Spleen (tissue), 11 donors: ENCODE data around the gene C5. TPM values are rescaled to one million over a fixed set of nuclear protein-coding genes. Genes with fewer than 3 reads are reported as not detected.

Experiments used
- DNase-seq: peaks from one replicate; pipeline ENCODE4 v3.0.0-alpha.2; 2020
- H3K27ac ChIP-seq, 8 donors: fragments of 200-600 bp; sonication (generic) in 7 of 8; 1 replicate in 4 of 8; 2 replicates in 4 of 8; pipeline versions ENCODE4 v1.5.0 to v1.8.0; 2016 to 2021; ENCODE audit warnings: inconsistent platforms in 4 of 8, mild to moderate bottlenecking in 4 of 8, moderate library complexity in 1 of 8
- H3K27me3 ChIP-seq, 7 donors: fragments of 200-600 bp; sonication (generic) in 6 of 7; replicated peaks in 1 of 7; 1 replicate in 4 of 7; 2 replicates in 3 of 7; pipeline versions ENCODE4 v1.5.0 to v1.8.0; 2016 to 2021; ENCODE audit warnings: inconsistent platforms in 3 of 7, mild to moderate bottlenecking in 1 of 7
- H3K36me3 ChIP-seq, 6 donors: fragments of 200-600 bp; sonication (generic) in 5 of 6; 1 replicate in 4 of 6; 2 replicates in 2 of 6; pipeline versions ENCODE4 v1.5.0 to v1.8.0; 2016 to 2021; ENCODE audit warnings: inconsistent platforms in 2 of 6
- H3K4me1 ChIP-seq, 6 donors: fragments of 200-600 bp; sonication (generic) in 5 of 6; 1 replicate in 3 of 6; 2 replicates in 3 of 6; pipeline versions ENCODE4 v1.5.0 to v1.8.0; 2016 to 2021; ENCODE audit warnings: inconsistent platforms in 3 of 6
- H3K4me3 ChIP-seq, 8 donors: fragments of 200-600 bp; sonication (generic) in 7 of 8; 1 replicate in 4 of 8; 2 replicates in 4 of 8; pipeline versions ENCODE4 v1.5.0 to v1.8.0; 2016 to 2021; ENCODE audit warnings: inconsistent platforms in 4 of 8, mild to moderate bottlenecking in 4 of 8, moderate library complexity in 2 of 8
- H3K9me3 ChIP-seq, 8 donors: fragments of 200-600 bp; sonication (generic) in 7 of 8; 1 replicate in 4 of 8; 2 replicates in 4 of 8; pipeline versions ENCODE4 v1.5.0 to v1.8.0; 2016 to 2021; ENCODE audit warnings: inconsistent platforms in 4 of 8
- CTCF ChIP-seq, 11 experiments: fragments of 200-600 bp in 7 of 11; fragments of 450-650 bp in 4 of 11; sonication (generic) in 4 of 11; IDR thresholded peaks in 8 of 11; conservative IDR thresholded peaks in 3 of 11; 1 replicate in 7 of 11; 2 replicates in 4 of 11; pipeline versions ENCODE4 v1.4.0 to v1.8.0; 2016 to 2021; ENCODE audit warnings: antibody characterized with exemption in 11 of 11, inconsistent platforms in 4 of 11, mild to moderate bottlenecking in 1 of 11
- POLR2A ChIP-seq, 3 donors: fragments of 450-650 bp; IDR thresholded peaks; one replicate each; pipeline ENCODE4 v1.5.1; 2017; ENCODE audit warnings: antibody characterized with exemption in 3 of 3, mild to moderate bottlenecking in 1 of 3
- POLR2AphosphoS5 ChIP-seq, 3 donors: sonication (generic); formaldehyde crosslinking; IDR thresholded peaks; one replicate each; pipeline ENCODE4 v1.5.1; 2017; ENCODE audit warnings: antibody characterized with exemption in 3 of 3
- WGBS, 5 donors: extraction: QIAGEN DNeasy Blood & Tissue Kit in 3 of 5; methylation state at CpG; one replicate each; pipeline versions ENCODE4 v1.1.5 to v1.1.7; 2013 to 2018; 5-methylcytosine and 5-hydroxymethylcytosine counted together
- intact Hi-C: fragments of 100-400 bp; cut with DNase I; formaldehyde crosslinking; loops from one replicate; pipeline ENCODE4 v1.15.0; 2023; ENCODE audit warnings: low total_unique reads
- polyA plus RNA-seq, 3 donors: library from polyadenylated mRNA; stranded (reverse); fragments of 200-250 nt; gene quantifications; one replicate each; pipeline ENCODE4 v1.2.1, GENCODE V29; 2013
- total RNA-seq, 7 donors: library from RNA; depleted of rRNA in 3 of 7; stranded (reverse); fragments of >200 nt in 3 of 7; fragmentation: NEBNext Ultra II Directional in 4 of 7; extraction: Animal tissue kit (Norgen Biotek cat#: 25700) in 4 of 7; gene quantifications; one replicate each; pipeline versions ENCODE4 v1.1.0 to v1.2.1, GENCODE V29; 2016 to 2021
- donor health status: healthy with polysubstance abuse.
- donor health status: DM: no; HTN: no; CAD: no; lungs with moderate emphysema.
- donor health status: DM: no; HTN: no; CAD: no.
- donor health status: Bipolar disorder and iron deficiency.
- donor health status: healthy.
- donor health status: DM: no; HTN: no; CAD: no.
- donor health status: DM: yes; HTN: yes; CAD: no.

C5 gene
- total and polyA plus RNA-seq, 10 donors: 1.2 to 10.4 (median 2.9) TPM

DNA sequence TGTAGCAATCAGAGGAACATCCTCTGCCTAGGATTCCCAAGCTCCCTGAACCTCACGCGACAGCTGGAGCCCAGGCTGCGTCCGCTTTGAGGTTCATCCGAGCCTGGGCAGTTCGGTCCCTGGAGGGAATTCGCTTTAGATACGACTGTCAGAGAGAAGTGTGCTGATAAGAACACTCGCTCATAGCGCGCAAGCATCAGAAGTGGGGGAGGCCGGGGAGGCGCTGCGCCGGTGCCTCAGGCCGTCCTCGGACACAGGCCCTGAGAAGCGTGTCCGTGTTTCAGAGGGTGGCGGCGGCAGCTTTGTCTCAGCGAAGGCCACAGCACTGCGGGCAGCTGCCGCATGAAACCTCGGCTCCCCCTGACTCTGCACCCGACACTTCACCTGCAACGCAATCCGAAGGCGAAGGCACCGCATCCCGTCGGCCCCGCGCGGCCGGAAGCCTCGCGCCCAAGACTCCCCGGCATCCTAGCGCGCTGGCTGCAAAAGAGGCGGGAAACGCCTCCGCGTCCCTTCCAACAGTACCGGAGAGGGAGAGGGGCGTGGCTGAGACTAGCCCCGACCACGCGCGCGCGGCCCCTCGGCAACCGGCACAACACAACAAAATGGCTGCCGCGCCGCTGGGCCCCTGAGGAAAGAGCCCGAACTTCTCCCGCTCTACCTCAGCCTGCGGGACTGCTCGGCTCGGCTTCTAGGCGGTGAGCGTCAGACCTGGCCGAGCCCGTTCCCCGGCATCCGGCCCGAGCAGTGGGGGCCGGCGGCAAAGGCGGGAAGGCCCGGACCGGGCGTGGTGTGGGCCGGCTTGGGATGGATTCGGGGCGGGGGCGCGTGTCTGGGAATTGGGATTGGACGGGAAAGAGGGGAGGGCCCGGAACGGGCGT is 24.5 kb upstream of the C5 start, which contains the start of gene CNTRL:
Gene CNTRL (plus strand): TSS at position 586 of the 881 bp plus-strand sequence. CDS start 13,372 bp downstream, outside the sequence.
- H3K36me3 ChIP-seq: no peaks in the 10 kb centered on the region
- intact Hi-C loops: no loop called here
- no peak for TF ChIP-seq CTCF (IDR thresholded peaks at IDR 0.05 in 8 of 11, conservative IDR thresholded peaks at IDR 0.05 in 3 of 11)
- TF ChIP-seq POLR2AphosphoS5 (IDR thresholded peaks at IDR 0.05): peak; percentile 81 to 91 (median 88)
- peak; percentile 96 for DNase-seq
- H3K27ac ChIP-seq: peak within 1 kb of the TSS; percentile 85 to 94 (median 89)
- WGBS, 5 donors: 0 to 1% (median 1%) methylated on average over 70 to 85 of the region's 85 CpGs
- H3K4me1 ChIP-seq: peaks cover 21 to 83% (median 44%) of the 10 kb centered on the region in 6 donors
- H3K27me3 ChIP-seq: no peaks in the 10 kb centered on the region
- H3K9me3 ChIP-seq: no peaks in the 10 kb centered on the region
- peak within 1 kb of the TSS; percentile 75 to 100 (median 97) for H3K4me3 ChIP-seq

DNA sequence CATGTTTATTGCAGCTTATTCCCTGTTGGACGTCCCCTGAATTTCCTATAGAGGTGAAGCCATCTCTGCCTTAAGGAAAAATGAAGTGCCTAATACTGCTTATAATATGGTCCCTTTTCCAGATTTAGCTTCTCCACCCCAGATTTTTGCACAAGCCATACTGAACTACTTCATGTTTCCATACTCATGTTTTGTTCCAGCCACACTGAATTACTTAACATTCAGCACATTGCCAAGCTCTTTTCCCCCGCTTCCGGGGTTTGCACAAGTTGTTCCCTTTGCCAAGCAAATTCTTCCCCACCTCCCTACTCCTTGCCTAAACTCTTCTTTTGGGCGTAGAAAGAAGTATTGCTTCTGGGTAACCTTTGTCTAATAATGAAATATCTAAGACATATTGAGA is 23.0 kb upstream of the C5 start:
- Histone ChIP-seq H3K27ac (peak overlapping the region in 6 of 8 donors; percentile 23 to 94 (median 90)), H3K4me3 (peak overlapping the region in 2 of 8 donors; percentile 94 to 97), H3K9me3 (peaks cover 0 to 7% (median 1%) of the 10 kb centered on the region in 8 donors), H3K27me3 (no peaks in the 10 kb centered on the region), H3K4me1 (peaks cover 21 to 69% (median 44%) of the 10 kb centered on the region in 6 donors), H3K36me3 (no peaks in the 10 kb centered on the region)
- DNase-seq: no peak
- WGBS, 5 donors: 36 to 56% (median 45%) methylated on average over 4 of the region's 4 CpGs
- intact Hi-C loops: no loop called here
- TF ChIP-seq POLR2A (IDR thresholded peaks at IDR 0.05): no peak
- peak in 1 of 3 donors; percentile 32 for TF ChIP-seq POLR2AphosphoS5 (IDR thresholded peaks at IDR 0.05)
- TF ChIP-seq CTCF (IDR thresholded peaks at IDR 0.05 in 8 of 11, conservative IDR thresholded peaks at IDR 0.05 in 3 of 11): no peak

DNA sequence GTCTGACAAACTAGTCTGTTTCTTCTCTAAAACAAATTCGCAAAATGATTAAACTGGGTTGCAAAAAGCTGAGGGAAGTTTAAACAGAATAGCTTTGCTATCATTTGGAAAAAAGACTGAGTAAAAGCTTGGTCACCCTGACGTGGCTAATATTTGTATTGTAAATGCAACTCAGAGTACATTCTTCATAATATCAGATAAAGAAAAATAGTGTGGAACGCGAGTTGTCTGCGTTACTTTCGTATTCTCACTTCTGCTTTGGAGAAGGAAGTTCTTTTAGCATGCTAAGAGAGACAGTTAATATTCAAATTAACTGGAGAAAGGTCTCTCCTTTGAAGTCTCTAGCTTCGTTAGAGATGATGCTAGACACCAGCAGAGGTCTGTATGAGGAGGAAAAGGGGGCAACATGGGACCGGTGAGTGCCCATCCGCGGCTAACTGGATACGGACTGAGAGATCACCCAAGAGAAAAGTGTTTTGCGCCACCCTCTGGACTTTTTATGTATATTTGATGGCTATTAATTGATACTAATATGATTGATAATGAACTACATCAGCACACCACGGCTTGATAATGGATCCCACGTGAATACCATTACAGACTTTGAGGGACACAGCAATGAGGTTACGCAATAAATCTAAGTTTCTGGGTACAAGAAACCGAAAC is 21.8 kb upstream of the C5 start:
- peak overlapping the region; percentile 13 to 97 (median 38) for H3K4me3 ChIP-seq
- intact Hi-C loops: no loop called here
- no peaks in the 10 kb centered on the region for H3K27me3 ChIP-seq
- no peak for DNase-seq
- WGBS, 5 donors: 14 to 22% (median 17%) methylated on average over 16 of the region's 16 CpGs
- TF ChIP-seq POLR2A (IDR thresholded peaks at IDR 0.05) (peak in 1 of 3 donors; percentile 22), POLR2AphosphoS5 (IDR thresholded peaks at IDR 0.05) (no peak), CTCF (IDR thresholded peaks at IDR 0.05 in 8 of 11, conservative IDR thresholded peaks at IDR 0.05 in 3 of 11) (peak in 6 of 11 experiments; percentile 14 to 17 (median 16))
- H3K36me3 ChIP-seq: no peaks in the 10 kb centered on the region
- peak overlapping the region; percentile 66 to 94 (median 88) for H3K27ac ChIP-seq
- peaks cover 21 to 58% (median 42%) of the 10 kb centered on the region in 6 donors for H3K4me1 ChIP-seq
- H3K9me3 ChIP-seq: peaks cover 0 to 11% (median 3%) of the 10 kb centered on the region in 8 donors
